HG03439 (cell line): ENCODE results near the gene TUNAR.

Source experiments
- ATAC-seq: cut with Tn5 transposase; IDR thresholded peaks from one replicate; pipeline ENCODE4 v1.9.1; 2021; ENCODE audit warnings: mild to moderate bottlenecking, moderate library complexity; ENCODE audit not compliant: unreplicated experiment

The TUNAR gene

DNA sequence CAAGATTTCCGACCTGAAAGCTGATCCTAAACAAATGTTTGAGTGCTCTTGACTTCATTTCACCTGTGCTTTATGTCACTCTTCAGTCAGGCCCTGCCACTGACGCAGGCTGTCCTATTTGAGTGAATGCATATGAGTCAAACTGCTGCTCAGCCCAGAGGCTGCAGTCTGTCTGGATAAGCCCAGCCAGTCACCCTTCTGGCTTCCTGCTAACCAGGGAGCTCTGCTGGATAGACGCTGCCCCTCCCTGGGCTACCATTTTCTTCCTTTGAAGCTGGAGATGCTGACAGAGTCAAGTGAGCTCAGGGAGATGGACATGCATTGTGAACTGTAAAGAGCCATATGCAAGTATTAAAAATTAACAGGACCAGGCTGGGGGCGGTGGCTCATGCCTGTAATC is 5.1 kb upstream of the TUNAR start:
- ATAC-seq, result no peak

DNA sequence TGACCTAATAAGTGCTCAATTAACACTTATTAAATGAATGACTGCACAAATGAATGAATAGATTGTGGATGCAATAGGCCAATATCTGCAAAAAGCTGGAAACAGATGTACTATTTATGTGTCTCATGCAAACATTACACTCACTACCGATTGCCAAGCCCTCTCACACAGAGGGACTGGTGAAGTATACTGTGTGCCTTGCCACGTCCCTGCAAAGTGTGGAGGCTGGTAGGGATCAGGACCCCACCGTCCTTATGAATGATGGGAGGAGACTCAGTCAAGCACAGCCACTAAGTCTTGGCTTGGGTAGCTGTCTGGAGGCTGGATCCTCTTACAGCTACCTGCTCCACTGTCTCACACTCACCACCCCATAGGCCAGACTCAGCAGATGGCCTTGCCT is 3.9 kb upstream of the TUNAR start:
- ATAC-seq, result no peak

DNA sequence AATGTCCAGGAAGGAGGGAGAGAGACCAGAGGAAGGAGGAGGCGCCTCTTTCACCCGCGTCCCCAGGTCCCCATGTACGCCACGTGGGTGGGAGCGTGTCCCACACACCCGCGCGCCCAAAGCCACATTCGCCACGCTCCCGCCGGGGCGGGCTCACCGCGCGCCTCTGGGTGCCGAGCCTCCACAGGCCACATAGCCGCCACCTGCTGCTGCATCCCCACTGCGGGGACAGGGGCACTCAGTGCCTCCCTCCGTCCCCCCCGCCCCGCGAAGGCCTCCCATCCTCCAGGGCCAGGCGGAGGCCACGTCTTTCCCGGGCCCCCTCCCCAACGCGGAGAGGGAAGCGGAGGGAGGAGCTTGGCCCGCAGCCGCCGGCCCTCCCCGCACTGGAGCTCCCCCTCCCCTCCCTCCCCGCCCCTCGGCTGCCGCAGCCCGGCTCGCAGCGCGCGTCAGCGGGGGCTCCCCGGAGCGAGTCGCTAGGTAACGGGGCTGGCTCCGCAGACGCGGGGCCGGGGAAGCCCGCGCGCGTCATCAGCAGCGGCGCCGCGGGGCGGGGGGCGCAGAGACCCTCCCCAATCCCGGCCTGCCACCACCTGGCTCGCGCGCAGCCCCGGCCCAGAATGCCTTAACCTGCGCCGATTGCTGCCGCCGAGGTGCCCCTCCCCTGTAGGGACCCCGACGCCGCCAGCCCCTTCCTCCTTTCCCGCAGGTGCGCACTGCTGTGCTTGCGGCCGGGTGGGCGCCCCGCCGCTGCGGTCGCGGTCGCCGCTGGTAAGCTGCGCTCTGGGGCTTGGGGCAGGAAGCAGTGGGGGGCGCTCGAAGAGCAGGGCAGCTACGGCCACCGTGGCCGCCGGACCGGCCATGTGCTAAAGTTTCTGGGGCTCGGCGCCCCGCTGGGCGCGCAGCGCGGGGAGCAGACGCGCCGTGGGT is 536 bp upstream of the TUNAR start:
- no peak for ATAC-seq

DNA sequence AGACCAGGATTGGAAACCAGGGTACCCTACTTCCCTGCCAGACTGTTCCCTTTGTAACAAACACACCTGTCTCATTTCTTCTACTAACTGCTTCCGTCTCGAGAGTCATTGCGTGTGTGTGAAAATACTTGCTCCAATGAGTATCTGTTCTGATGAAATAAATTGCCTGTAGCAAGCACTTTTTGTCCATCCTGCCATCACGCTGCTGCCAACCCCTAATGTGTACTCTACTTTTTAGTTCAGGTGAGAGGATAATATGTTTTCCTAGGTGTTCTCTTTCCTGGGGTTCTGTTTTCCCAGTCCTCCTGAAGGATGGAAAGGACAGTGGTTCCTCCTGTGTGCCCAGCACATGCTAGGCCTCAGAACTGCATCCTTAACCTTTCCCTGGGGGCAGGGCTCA is 1.0 kb downstream of the TUNAR start:
- no peak for ATAC-seq

DNA sequence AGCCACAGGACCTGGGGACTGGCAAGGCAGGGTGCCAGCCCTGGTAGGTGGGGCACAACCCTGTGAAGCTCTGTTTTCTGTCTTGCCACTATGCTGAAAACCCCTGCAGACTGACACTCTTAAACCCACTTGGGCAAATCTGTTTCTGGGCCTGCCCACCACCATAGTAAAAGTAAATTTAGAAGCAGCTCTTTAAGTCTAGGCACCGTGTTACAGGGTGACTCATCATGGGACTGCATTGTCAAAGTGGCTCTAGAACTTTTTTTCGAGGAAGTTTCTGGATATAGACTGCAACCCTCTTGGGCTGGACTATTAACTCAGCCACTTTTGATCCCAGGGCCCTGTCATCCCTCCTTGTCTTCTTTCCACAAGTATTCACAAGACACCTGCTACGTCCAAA is 7.7 kb downstream of the TUNAR start:
- ATAC-seq, result no peak

DNA sequence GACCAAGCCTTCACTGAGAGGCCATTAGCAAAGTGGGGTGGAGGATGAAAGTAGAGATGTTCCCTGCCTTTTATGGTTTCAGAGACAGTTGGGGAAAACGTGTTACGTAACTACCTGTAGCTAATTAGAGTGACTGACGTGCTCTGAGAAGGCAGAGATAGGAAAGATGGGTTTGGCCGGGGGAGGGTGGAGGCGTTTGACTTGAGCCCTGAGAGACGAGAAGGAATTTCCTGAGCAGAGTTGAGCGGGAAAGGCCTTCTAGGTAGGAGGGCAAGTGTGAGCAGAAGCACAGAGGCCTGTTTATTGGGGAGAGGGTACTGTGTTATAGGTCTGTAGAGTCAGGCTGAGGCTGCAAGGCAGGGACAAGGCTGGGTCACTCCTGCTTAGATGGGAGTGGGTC is 8.6 kb downstream of the TUNAR start:
- no peak for ATAC-seq

DNA sequence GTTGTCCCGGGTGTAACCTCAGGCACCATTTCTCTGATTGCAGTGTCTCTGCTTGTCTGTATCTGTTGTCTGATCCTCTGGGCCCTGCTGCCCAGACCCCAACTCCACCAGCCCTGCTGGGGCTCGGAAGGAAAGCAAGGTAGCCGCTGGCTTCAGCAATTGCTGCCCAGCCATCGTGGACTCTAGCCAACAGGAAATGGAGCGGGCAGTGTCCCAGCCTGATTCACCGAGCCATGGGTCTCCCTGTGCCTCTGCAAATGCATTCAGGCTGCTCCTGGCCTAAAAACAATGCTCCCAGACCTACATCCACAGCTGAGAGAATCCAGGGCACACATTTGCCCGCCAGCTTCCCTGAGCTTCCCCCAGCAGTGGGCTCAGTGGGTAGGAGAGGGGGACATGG is 9.2 kb downstream of the TUNAR start:
- no peak for ATAC-seq

DNA sequence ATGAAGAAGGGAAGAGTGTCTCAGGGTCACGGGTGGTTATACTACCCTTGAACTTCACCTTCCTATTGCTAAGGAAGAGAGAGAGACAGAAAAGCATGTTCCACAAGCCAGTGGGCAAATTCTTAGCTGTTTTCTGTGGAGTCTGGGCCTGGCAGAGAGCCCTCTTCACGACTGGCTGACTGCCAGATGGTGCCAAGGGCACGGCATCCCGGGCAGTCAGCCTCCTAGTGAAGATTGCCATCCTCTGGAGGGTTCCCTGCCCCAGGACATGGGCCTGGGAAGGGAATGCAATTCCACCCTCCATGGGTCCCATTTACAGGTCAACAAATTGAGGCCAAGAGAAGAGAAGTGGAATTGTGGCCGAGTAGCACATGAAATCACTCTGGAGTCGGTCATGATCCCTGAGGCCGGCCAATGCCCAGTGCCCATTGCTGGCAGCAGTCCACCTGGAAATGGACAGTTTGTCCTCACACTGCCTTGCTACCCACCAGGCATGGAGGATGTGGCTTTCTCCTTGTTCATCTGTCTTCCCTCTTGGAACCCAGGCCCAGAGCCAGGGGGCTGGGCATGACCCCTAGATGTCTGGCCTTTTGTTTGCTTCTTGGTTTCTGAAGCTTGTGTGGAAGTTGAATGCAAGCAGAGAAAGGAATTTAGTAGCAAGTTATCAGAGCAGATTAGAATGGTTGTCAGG is 9.9 kb downstream of the TUNAR start:
- no peak for ATAC-seq

DNA sequence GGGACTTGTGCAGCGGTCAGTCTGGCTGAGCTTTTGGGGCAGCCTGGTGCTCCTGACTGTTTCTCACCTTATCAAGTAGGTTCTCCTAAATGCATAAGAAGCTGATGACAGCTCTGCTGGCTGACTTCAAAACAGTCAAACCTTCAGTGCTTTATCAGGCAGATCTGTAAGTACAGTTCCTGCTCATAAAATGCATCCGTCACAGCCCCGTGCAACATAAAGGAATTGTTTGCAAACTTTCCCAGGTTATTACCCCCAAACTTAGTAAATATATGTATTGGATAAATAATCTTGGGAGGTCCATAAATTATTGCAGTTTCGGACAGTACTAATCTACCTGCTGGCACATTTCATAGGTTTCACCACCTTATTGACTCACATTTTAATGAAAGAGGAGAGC is 10.7 kb downstream of the TUNAR start:
- ATAC-seq, result no peak

DNA sequence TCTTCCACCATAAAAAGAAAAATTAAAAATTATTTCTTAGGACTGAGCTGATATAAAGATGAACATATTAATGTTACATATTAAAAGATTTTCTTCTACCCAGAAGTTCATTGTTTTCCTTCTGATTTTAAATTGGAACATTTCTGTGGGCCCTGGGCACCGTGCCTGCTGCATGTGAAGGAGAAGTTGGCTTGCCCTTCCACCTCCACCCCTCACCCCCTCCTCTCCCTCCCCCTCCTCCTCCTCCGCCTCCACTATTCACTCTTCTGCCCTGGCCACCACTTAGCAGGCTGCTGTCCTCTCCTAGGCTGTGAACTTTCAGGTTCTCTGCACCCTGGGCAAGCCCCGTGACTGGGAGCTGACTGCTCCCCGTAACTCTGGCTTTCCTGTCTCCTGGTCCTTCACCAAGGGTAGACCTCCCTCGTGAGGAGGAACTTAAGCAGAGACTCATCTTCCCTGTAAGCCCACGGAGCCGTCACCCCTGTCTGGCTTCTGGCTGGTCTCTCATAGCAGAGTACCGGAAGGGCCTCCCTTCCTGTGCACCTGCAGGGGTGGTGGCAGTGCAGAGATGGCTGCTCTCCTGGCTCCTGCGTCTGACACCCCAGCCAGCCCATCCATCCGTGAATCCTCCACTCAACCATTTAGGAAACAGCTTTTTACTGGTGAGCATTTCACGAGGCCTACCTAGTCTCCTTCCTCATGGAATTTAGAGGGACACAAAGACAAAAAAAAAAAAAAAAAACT is 12.8 kb downstream of the TUNAR start:
- no peak for ATAC-seq

DNA sequence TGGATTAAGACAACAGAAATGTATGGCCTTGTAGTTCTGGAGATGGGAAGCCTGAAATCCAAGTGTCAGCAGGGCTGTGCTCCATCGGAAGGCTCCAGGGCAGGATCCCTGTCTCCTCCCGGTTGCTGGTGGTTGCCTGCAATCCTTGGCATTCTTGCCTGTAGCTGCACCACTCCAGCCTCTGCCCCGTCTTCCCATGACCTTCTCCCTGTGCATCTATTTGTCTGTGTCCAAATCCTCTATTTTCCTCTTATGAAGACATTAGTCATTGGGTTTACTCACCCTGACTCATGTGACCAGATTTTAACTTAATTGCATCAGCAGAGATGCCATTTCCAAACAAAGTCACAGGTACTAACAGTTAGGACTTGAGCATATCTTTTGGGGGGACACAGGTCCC is 15.1 kb downstream of the TUNAR start:
- no peak for ATAC-seq

DNA sequence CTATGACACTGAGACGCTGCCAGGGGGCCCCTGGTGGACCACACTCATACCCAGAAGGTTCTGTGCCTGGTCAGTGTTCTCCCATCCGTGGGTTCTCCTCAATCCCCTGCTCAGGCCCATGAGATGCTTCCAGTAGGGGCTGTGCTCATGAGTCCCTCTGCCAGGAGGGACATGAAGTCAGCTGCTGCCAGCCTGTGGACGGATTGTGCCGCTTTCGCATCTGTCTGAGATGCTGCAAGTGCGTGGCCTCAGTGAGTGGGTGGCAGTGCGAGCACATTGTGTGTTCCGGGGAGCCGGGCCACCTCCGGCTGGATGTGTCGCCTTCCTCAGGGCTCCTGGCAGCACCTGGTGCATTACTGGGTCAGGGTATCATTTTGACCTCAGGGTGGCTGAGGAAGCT is 15.5 kb downstream of the TUNAR start:
- no peak for ATAC-seq

DNA sequence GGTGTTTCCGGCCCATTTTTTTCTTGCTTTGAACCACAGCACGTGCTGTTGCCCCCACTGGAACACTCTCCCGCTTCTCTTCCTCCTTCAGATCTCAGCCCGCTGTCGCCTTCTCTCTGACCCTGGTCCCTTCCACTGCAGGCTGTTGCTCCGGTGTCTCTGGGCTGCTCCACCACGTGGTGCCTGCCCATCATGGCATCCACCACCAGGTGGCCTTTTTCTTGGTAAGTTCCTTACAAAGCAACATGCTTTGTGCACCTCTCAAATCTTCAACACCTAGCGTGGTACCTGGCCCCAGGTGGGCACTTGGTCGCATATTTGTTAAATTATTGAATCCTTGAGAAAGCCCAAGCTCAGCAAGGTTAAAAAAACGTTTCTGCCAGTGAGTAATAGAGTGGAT is 19.1 kb downstream of the TUNAR start:
- ATAC-seq, result no peak

DNA sequence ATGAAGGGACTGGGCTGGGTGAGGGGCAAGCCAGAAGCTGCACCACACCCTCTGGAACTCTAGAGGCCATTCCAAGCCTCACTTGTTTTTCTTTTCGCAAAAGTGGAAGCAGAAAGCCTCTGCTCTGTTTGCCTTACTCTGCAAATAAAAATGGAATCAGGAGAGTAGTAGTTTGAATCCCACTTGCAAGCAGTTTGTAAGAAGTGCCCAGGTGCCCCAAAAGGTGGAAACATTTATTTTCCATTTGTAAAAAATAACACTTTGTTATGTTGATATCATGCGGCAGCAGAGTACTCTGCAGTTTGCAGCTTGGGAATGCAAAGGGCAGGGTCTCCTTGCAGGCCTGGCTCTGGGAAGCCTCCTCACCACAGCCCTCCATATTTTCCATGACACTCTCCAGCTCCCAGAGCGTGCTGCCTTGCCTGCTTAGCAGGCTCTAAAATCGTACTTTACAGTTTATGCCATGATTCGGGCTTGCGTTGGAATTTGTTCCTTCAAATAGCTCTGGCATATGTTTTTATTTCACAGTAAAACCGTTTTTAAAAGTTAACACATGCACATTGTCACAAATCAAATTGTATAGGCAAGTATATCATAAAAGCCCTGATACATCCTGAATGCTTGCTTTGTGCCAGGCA is 20.0 kb downstream of the TUNAR start:
- ATAC-seq, result no peak

DNA sequence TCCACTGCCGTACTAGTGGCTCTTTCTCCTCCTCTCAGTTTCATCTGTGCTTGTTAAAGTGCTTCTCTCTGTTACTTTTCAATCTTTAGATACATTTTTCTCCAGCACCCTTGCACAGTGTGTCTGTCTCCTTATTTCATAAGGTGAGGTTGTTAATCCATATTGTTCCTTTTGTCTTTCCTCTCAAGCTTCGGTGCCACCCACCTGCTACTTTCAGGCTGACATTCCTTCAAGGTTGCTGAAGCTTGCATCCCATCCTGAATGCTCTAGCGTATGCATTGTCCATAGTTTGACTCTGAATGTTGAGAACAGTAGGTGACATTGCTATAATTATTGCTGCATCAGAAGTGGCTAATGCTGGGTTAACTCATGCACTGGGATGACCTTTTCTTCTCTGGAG is 20.6 kb downstream of the TUNAR start:
- no peak for ATAC-seq

DNA sequence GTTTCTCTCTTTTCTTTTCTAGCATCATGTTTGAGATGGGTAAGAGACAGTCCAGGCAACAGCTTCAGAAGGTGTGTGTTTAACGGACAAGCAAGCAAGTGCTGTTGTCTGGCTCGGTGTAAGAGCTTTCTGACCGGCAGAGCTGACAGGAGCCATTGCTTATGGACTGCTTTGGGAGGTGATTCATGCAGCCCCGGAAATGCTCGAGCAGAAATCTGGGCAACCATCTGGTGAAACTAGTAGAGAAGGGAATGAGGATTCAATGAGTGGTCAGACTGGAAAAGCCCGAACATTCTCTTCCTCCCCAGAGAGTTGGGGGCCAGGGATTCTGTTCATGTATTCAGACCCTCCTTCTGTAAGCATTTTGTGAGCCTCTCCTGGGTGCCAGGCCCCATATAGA is 24.4 kb downstream of the TUNAR start:
- no peak for ATAC-seq

DNA sequence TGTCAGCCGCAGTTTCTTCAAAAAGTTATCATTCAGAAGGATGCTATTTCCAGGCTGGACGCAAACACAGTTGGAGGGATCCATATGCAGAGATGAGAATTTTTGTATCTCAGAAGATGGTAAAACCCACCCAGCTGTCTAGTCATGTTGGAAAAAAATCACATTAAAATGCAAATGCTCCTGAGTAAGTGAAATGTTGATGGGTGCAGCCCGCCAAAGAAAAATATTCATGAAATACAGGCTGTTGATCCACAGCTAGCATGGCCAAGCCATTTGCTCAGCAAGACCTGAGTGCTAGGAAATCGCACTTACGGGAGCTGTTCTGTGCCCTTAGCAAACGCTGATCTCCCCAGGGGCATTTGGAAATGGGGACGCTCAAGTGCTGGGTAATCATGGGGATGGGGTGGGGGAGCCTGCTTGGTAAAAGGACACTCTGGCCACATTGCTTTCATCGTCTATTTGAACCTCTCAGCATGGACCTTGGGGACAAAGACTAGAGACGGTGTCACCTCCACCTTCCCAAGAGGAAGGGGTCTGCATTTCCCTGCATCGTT is 25.7 kb downstream of the TUNAR start:
- ATAC-seq, result no peak

DNA sequence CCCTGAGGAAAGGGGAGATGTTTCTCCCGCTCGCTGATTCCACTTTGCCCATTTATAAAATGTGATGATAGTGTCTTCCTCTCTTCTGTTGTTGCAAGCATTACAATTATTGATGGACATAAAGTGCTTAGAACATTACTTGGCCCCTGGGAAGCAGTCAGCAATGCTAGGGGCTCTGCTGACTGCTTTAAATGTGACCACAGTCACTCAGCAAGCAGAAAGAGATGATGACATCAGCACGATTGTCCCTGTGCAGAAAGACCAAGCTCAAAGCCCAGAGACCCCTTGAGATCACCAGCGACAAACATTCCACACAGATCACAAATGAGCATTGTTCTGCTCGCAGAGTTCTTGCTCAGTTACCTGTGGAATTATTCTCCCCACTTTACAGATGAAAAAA is 26.5 kb downstream of the TUNAR start:
- no peak for ATAC-seq

DNA sequence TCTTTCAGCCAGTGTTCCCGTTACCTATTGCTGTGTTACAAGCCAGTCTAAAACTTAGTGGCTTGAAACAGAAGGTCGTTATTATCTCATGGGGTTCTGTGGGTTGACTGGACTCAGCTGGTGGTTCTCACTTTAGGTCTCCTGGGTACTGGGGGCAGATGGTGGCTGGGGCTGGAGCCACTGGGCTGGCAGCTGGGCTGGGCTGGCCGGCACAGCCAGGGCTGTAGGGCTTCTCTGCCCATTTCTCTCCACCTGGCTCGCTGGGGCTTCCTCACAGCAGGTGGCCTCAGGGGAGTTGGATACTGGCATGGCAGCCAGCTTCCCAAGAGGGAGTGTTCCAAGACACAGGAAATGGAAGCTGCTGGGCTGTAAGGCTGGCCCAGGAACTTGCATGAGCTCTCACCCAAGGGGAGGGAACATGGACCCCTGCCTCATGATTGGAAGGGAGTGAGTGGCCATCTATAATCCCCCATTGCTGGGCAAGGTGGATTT is 27.0 kb downstream of the TUNAR start:
- ATAC-seq, result no peak

DNA sequence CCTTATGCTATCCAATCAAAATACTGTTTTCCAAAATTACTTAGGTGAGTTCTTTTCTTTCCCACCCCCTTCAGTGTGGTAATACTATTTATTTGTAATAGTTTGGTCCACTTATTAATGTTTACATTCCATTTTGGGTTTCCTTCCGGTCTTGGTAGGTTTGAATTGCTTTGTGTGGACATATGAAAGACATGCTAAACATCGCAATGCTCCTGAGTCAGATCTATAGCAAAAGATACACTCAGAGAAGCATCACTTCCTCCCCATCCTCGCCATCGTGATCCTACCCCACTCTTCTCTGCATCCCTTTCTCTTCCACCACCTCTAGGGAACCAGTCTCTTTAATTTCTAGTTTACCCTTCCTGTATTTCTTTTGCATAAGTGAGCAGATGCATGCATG is 30.0 kb downstream of the TUNAR start:
- no peak for ATAC-seq

DNA sequence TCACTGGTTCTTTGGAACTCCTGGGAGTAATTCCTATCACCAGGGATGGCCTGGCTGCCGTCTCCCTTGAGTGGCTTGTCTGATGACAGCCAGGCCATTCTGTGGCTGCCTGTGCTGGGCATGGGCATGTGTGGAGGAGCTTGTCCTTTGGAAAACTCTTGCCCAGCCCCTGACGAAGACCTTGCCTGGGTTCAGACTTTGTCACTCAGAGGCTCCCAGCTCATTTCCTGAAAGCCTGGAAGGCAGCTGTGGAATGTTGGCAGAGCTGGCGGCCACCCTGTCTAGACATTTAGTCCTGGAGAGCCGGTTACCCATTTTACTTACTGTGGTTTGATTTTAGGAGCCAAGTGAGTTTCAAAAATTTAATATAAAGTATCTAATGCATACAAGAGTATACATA is 34.0 kb downstream of the TUNAR start:
- ATAC-seq, result no peak
